Measurements from ENCODE around the gene MRPL28. TPM values are rescaled to one million over a fixed set of nuclear protein-coding genes. Genes with fewer than 3 reads are reported as not detected.

Gene MRPL28
- total and polyA plus RNA-seq, 4 donors, result 28.3 to 63.4 (median 50.1) TPM

DNA sequence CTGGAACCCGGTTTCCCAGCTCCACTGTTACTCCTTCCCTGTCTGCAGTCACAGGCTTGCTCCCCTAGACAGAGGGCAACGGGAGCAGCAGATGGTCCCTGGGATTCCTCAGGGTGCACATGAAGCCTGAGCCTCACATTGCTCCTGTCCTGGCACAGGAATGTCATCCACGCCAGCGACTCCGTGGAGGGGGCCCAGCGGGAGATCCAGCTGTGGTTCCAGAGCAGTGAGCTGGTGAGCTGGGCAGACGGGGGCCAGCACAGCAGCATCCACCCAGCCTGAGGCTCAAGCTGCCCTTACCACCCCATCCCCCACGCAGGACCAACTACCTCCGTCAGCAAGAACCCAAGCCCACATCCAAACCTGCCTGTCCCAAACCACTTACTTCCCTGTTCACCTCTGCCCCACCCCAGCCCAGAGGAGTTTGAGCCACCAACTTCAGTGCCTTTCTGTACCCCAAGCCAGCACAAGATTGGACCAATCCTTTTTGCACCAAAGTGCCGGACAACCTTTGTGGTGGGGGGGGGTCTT, 29.8 kb upstream of the MRPL28 start:
- H3K9ac ChIP-seq (ENCODE audit: low read depth in 1 of 2, low read length in 2 of 2), result peak overlapping the region in 1 of 2 donors; percentile 19
- no peaks in the 10 kb centered on the region for H3K36me3 ChIP-seq (ENCODE audit: control insufficient read depth in 4 of 4, insufficient read depth in 3 of 4, low read depth in 1 of 4, low read length in 3 of 4)
- no peaks in the 10 kb centered on the region for H3K27me3 ChIP-seq (ENCODE audit: control insufficient read depth in 4 of 4, insufficient read depth in 4 of 4, low read length in 3 of 4)
- H3K9me3 ChIP-seq (ENCODE audit: control insufficient read depth in 4 of 4, low read length in 3 of 4), result no peaks in the 10 kb centered on the region
- no peak for TF ChIP-seq EGR1 (IDR thresholded peaks at IDR 0.05; ENCODE audit: low read depth in 2 of 2)
- TF ChIP-seq JUND (IDR thresholded peaks at IDR 0.05), result no peak
- TF ChIP-seq HNF4A (conservative IDR thresholded peaks at IDR 0.05), result no peak
- TF ChIP-seq HNF4G (IDR thresholded peaks at IDR 0.05), result no peak
- no peak for TF ChIP-seq FOXA2 (IDR thresholded peaks at IDR 0.05)
- TF ChIP-seq, protein P1, sequence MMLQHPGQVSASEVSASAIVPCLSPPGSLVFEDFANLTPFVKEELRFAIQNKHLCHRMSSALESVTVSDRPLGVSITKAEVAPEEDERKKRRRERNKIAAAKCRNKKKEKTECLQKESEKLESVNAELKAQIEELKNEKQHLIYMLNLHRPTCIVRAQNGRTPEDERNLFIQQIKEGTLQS (IDR thresholded peaks at IDR 0.05), result no peak
- no peak for TF ChIP-seq NR2F2 (IDR thresholded peaks at IDR 0.05)
- no peak for TF ChIP-seq TAF1 (conservative IDR thresholded peaks at IDR 0.05)
- TF ChIP-seq, protein P2, sequence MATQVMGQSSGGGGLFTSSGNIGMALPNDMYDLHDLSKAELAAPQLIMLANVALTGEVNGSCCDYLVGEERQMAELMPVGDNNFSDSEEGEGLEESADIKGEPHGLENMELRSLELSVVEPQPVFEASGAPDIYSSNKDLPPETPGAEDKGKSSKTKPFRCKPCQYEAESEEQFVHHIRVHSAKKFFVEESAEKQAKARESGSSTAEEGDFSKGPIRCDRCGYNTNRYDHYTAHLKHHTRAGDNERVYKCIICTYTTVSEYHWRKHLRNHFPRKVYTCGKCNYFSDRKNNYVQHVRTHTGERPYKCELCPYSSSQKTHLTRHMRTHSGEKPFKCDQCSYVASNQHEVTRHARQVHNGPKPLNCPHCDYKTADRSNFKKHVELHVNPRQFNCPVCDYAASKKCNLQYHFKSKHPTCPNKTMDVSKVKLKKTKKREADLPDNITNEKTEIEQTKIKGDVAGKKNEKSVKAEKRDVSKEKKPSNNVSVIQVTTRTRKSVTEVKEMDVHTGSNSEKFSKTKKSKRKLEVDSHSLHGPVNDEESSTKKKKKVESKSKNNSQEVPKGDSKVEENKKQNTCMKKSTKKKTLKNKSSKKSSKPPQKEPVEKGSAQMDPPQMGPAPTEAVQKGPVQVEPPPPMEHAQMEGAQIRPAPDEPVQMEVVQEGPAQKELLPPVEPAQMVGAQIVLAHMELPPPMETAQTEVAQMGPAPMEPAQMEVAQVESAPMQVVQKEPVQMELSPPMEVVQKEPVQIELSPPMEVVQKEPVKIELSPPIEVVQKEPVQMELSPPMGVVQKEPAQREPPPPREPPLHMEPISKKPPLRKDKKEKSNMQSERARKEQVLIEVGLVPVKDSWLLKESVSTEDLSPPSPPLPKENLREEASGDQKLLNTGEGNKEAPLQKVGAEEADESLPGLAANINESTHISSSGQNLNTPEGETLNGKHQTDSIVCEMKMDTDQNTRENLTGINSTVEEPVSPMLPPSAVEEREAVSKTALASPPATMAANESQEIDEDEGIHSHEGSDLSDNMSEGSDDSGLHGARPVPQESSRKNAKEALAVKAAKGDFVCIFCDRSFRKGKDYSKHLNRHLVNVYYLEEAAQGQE (IDR thresholded peaks at IDR 0.05), result no peak
- no peak for TF ChIP-seq RAD21 (IDR thresholded peaks at IDR 0.05)
- TF ChIP-seq GABPA (IDR thresholded peaks at IDR 0.05 in 1 of 2, conservative IDR thresholded peaks at IDR 0.05 in 1 of 2), result no peak
- TF ChIP-seq SP1 (IDR thresholded peaks at IDR 0.05), result no peak
- TF ChIP-seq, protein P3, sequence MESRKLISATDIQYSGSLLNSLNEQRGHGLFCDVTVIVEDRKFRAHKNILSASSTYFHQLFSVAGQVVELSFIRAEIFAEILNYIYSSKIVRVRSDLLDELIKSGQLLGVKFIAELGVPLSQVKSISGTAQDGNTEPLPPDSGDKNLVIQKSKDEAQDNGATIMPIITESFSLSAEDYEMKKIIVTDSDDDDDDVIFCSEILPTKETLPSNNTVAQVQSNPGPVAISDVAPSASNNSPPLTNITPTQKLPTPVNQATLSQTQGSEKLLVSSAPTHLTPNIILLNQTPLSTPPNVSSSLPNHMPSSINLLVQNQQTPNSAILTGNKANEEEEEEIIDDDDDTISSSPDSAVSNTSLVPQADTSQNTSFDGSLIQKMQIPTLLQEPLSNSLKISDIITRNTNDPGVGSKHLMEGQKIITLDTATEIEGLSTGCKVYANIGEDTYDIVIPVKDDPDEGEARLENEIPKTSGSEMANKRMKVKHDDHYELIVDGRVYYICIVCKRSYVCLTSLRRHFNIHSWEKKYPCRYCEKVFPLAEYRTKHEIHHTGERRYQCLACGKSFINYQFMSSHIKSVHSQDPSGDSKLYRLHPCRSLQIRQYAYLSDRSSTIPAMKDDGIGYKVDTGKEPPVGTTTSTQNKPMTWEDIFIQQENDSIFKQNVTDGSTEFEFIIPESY (IDR thresholded peaks at IDR 0.05), result no peak
- DNase-seq (ENCODE audit: low spot score), result no peak
- H3K4me3 ChIP-seq (ENCODE audit: low read depth in 1 of 3, low read length in 3 of 3), result no peak overlapping the region
- peaks cover 8 to 46% (median 20%) of the 10 kb centered on the region in 4 donors for H3K4me1 ChIP-seq (ENCODE audit: control insufficient read depth in 4 of 4, insufficient read depth in 4 of 4, low read length in 3 of 4)
- WGBS, result 89% methylated on average over 10 of the region's 10 CpGs
- H3K27ac ChIP-seq (ENCODE audit: low read depth in 1 of 2, low read length in 2 of 2), result peak overlapping the region; percentile 68 to 93

DNA sequence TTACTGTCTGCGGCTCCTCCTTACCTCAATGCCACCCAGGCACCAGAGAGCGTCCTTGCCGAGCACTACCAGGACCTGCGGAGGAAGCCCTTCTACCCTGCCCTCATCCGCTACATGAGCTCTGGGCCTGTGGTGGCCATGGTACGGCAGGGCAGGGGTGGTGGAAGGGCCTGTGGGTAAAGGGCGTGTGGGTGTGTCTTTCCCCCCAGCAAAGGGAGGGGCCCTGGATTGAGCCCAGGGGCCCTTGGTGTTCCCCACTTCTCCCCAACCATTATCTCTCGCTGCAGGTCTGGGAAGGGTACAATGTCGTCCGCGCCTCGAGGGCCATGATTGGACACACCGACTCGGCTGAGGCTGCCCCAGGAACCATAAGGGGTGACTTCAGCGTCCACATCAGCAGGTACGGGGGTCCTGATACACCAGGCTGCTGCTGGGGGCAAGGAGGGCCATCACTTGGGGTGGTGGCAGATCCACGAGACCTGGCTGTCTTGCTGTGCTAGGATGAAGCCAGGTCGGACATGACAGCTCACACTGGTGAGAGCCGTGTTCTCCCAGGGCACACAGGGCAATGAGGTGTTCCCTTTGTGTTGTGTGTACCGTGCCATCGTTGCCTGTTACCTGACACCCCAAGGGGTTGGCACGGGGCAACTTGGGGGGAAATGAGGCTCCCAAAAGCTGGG, 29.1 kb upstream of the MRPL28 start:
- WGBS, result 93% methylated on average over 22 of the region's 22 CpGs

More for the DNA sequence above, 29.1 kb upstream of the MRPL28 start:
- Histone ChIP-seq H3K27ac (ENCODE audit: low read depth in 1 of 2, low read length in 2 of 2) (no peak overlapping the region), H3K36me3 (ENCODE audit: control insufficient read depth in 4 of 4, insufficient read depth in 3 of 4, low read depth in 1 of 4, low read length in 3 of 4) (no peaks in the 10 kb centered on the region), H3K9me3 (ENCODE audit: control insufficient read depth in 4 of 4, low read length in 3 of 4) (no peaks in the 10 kb centered on the region), H3K27me3 (ENCODE audit: control insufficient read depth in 4 of 4, insufficient read depth in 4 of 4, low read length in 3 of 4) (no peaks in the 10 kb centered on the region), H3K4me1 (ENCODE audit: control insufficient read depth in 4 of 4, insufficient read depth in 4 of 4, low read length in 3 of 4) (peaks cover 6 to 40% (median 17%) of the 10 kb centered on the region in 4 donors), H3K4me3 (ENCODE audit: low read depth in 1 of 3, low read length in 3 of 3) (no peak overlapping the region), H3K9ac (ENCODE audit: low read depth in 1 of 2, low read length in 2 of 2) (no peak overlapping the region)
- TF ChIP-seq NR2F2 (IDR thresholded peaks at IDR 0.05), result no peak
- no peak for TF ChIP-seq FOXA2 (IDR thresholded peaks at IDR 0.05)
- TF ChIP-seq, protein P4, sequence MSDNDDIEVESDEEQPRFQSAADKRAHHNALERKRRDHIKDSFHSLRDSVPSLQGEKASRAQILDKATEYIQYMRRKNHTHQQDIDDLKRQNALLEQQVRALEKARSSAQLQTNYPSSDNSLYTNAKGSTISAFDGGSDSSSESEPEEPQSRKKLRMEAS (IDR thresholded peaks at IDR 0.05), result no peak
- no peak for TF ChIP-seq YY1 (IDR thresholded peaks at IDR 0.05)
- TF ChIP-seq GABPA (IDR thresholded peaks at IDR 0.05 in 1 of 2, conservative IDR thresholded peaks at IDR 0.05 in 1 of 2), result no peak
- no peak for TF ChIP-seq FOXA1 (IDR thresholded peaks at IDR 0.05)
- TF ChIP-seq EGR1 (IDR thresholded peaks at IDR 0.05; ENCODE audit: low read depth in 2 of 2), result no peak
- no peak for TF ChIP-seq JUND (IDR thresholded peaks at IDR 0.05)
- TF ChIP-seq, protein P5, sequence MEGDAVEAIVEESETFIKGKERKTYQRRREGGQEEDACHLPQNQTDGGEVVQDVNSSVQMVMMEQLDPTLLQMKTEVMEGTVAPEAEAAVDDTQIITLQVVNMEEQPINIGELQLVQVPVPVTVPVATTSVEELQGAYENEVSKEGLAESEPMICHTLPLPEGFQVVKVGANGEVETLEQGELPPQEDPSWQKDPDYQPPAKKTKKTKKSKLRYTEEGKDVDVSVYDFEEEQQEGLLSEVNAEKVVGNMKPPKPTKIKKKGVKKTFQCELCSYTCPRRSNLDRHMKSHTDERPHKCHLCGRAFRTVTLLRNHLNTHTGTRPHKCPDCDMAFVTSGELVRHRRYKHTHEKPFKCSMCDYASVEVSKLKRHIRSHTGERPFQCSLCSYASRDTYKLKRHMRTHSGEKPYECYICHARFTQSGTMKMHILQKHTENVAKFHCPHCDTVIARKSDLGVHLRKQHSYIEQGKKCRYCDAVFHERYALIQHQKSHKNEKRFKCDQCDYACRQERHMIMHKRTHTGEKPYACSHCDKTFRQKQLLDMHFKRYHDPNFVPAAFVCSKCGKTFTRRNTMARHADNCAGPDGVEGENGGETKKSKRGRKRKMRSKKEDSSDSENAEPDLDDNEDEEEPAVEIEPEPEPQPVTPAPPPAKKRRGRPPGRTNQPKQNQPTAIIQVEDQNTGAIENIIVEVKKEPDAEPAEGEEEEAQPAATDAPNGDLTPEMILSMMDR (IDR thresholded peaks at IDR 0.05; ENCODE audit: low read depth, low read length, missing input control), result no peak
- TF ChIP-seq, protein P2 (IDR thresholded peaks at IDR 0.05), result no peak
- no peak for TF ChIP-seq HNF4G (IDR thresholded peaks at IDR 0.05)
- TF ChIP-seq, protein P1 (IDR thresholded peaks at IDR 0.05), result no peak
- TF ChIP-seq RXRA (IDR thresholded peaks at IDR 0.05), result no peak
- TF ChIP-seq RAD21 (IDR thresholded peaks at IDR 0.05), result no peak
- DNase-seq (ENCODE audit: low spot score), result peak; percentile 70

Data from liver (tissue), 9 donors.